ENCODE results near the gene ELAVL2. TPM values are rescaled to one million over a fixed set of nuclear protein-coding genes. Genes with fewer than 3 reads are reported as not detected.

ELAVL2 gene
- total RNA-seq, 1 experiment from 2014 or later, result 35.9 TPM

DNA sequence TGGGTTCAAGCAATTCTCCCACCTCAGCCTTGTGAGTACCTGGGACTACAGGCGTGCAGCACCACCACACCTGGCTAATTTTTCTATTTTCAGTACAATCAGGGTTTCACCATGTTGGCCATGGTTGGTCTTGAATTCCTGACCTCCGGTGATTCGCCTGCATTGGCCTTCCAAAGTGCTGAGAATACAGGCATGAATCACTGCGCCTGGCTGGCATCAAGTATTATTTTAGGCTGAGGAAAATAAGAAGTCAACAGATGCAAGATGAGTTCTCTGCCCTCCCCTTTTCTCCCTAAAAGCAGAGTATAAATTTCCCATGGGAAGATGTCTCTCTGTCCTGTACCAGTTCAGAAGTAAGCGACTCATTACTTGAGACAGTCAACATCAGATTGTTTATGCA, 71.5 kb downstream of the ELAVL2 start (continued):
- TF ChIP-seq, protein P1, sequence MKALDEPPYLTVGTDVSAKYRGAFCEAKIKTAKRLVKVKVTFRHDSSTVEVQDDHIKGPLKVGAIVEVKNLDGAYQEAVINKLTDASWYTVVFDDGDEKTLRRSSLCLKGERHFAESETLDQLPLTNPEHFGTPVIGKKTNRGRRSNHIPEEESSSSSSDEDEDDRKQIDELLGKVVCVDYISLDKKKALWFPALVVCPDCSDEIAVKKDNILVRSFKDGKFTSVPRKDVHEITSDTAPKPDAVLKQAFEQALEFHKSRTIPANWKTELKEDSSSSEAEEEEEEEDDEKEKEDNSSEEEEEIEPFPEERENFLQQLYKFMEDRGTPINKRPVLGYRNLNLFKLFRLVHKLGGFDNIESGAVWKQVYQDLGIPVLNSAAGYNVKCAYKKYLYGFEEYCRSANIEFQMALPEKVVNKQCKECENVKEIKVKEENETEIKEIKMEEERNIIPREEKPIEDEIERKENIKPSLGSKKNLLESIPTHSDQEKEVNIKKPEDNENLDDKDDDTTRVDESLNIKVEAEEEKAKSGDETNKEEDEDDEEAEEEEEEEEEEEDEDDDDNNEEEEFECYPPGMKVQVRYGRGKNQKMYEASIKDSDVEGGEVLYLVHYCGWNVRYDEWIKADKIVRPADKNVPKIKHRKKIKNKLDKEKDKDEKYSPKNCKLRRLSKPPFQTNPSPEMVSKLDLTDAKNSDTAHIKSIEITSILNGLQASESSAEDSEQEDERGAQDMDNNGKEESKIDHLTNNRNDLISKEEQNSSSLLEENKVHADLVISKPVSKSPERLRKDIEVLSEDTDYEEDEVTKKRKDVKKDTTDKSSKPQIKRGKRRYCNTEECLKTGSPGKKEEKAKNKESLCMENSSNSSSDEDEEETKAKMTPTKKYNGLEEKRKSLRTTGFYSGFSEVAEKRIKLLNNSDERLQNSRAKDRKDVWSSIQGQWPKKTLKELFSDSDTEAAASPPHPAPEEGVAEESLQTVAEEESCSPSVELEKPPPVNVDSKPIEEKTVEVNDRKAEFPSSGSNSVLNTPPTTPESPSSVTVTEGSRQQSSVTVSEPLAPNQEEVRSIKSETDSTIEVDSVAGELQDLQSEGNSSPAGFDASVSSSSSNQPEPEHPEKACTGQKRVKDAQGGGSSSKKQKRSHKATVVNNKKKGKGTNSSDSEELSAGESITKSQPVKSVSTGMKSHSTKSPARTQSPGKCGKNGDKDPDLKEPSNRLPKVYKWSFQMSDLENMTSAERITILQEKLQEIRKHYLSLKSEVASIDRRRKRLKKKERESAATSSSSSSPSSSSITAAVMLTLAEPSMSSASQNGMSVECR (CRISPR knock-in tag; IDR thresholded peaks at IDR 0.05; ENCODE audit: borderline replicate concordance), result no peak
- TF ChIP-seq GRHL2 (CRISPR knock-in tag; IDR thresholded peaks at IDR 0.05; ENCODE audit: insufficient replicate concordance, severe bottlenecking) (no peak), FOXJ3 (CRISPR knock-in tag; IDR thresholded peaks at IDR 0.05; ENCODE audit: borderline replicate concordance) (no peak), KAT7 (CRISPR knock-in tag; IDR thresholded peaks at IDR 0.05; ENCODE audit: borderline replicate concordance) (no peak), NFYB (CRISPR knock-in tag; conservative IDR thresholded peaks at IDR 0.05; ENCODE audit: low read depth) (no peak), NR1H2 (CRISPR knock-in tag; IDR thresholded peaks at IDR 0.05) (no peak), FOXK1 (CRISPR knock-in tag; IDR thresholded peaks at IDR 0.05) (no peak), SOX15 (CRISPR knock-in tag; IDR thresholded peaks at IDR 0.05) (no peak), IRF1 (CRISPR knock-in tag; IDR thresholded peaks at IDR 0.05) (no peak), FOXP4 (CRISPR knock-in tag; IDR thresholded peaks at IDR 0.05) (no peak), FOXP1 (CRISPR knock-in tag; IDR thresholded peaks at IDR 0.05; ENCODE audit: borderline replicate concordance) (no peak)

- Mint-ChIP-seq H3K27ac (no peak overlapping the region), H3K4me1 (peaks cover 92% of the 10 kb centered on the region), H3K4me3 (no peak overlapping the region), H3K36me3 (peaks cover 4% of the 10 kb centered on the region; the same call in 1 of the 2 replicates), H3K27me3 (ENCODE audit: low read depth) (no peaks in the 10 kb centered on the region), H3K9me3 (no peaks in the 10 kb centered on the region)
- ChIA-PET CTCF (no interaction called here), POLR2A (no interaction called here)
- no peak for DNase-seq (ENCODE audit: low spot score)
- no peak for ATAC-seq
- TF ChIP-seq NFE2L1 (CRISPR knock-in tag; IDR thresholded peaks at IDR 0.05) (no peak), ZNF232 (CRISPR knock-in tag; IDR thresholded peaks at IDR 0.05) (no peak), MYBL2 (CRISPR knock-in tag; IDR thresholded peaks at IDR 0.05) (no peak), KAT7 (CRISPR knock-in tag; IDR thresholded peaks at IDR 0.05; ENCODE audit: borderline replicate concordance) (no peak), ZBTB21 (CRISPR knock-in tag; IDR thresholded peaks at IDR 0.05; ENCODE audit: borderline replicate concordance) (no peak), GTF2I (CRISPR knock-in tag; conservative IDR thresholded peaks at IDR 0.05) (no peak), ZNF317 (CRISPR knock-in tag; IDR thresholded peaks at IDR 0.05; ENCODE audit: borderline replicate concordance, low read depth) (no peak), ZNF532 (CRISPR knock-in tag; IDR thresholded peaks at IDR 0.05; ENCODE audit: borderline replicate concordance) (no peak), ZNF396 (CRISPR knock-in tag; IDR thresholded peaks at IDR 0.05; ENCODE audit: borderline replicate concordance) (no peak), IRF2 (CRISPR knock-in tag; IDR thresholded peaks at IDR 0.05; ENCODE audit: borderline replicate concordance, low read depth) (no peak), PRDM15 (CRISPR knock-in tag; IDR thresholded peaks at IDR 0.05) (no peak)
Measured at GRCh38 chr9:23752859-23753258, 73.2 kb downstream of the ELAVL2 start.
